Measurements from ENCODE around the gene C3orf33. TPM values are rescaled to one million over a fixed set of nuclear protein-coding genes. Genes with fewer than 3 reads are reported as not detected.

Gene C3orf33
- polyA plus RNA-seq, 1 experiment, result 2.9 TPM

GRCh38 chr3:155746703-155747102 is 59.4 kb downstream of the C3orf33 start:
- TF ChIP-seq CTCF (IDR thresholded peaks at IDR 0.05; ENCODE audit: low read depth, low read length), result no peak
- CTCF ChIA-PET, result interaction anchor here (0.7 to 2.1 kb wide), 3 partner anchors 45 to 248 kb away, joined by 3 to 7 read pairs (median 7); partner anchors contain the start of gene C3orf33
- H3K27me3 ChIP-seq (ENCODE audit: control insufficient read depth, insufficient read depth, low read length), result peaks cover 43% of the 10 kb centered on the region
- no peak overlapping the region for H3K4me3 ChIP-seq (ENCODE audit: low read depth, low read length)
- H3K27ac ChIP-seq (ENCODE audit: low read depth, low read length), result no peak overlapping the region
- no peak for DNase-seq (ENCODE audit: low read depth, low spot score)
- H3K9me3 ChIP-seq (ENCODE audit: control insufficient read depth, insufficient read depth, low read length), result no peaks in the 10 kb centered on the region; the same call in 1 of the 2 replicates
- POLR2A ChIA-PET, result no interaction called here

- CTCF ChIA-PET, result interaction anchor here (0.7 to 2.1 kb wide), 3 partner anchors 44 to 249 kb away, joined by 3 to 7 read pairs (median 7); partner anchors contain the start of gene C3orf33
- H3K27ac ChIP-seq (ENCODE audit: low read depth, low read length), result no peak overlapping the region
- no peak for DNase-seq (ENCODE audit: low read depth, low spot score)
- TF ChIP-seq CTCF (IDR thresholded peaks at IDR 0.05; ENCODE audit: low read depth, low read length), result no peak
- POLR2A ChIA-PET, result interaction anchor here (0.6 kb wide), 1 partner anchor 25 kb away, joined by 4 read pairs; no protein-coding TSS in a partner anchor
- H3K27me3 ChIP-seq (ENCODE audit: control insufficient read depth, insufficient read depth, low read length), result peaks cover 43% of the 10 kb centered on the region
- H3K4me3 ChIP-seq (ENCODE audit: low read depth, low read length), result no peak overlapping the region
- no peaks in the 10 kb centered on the region; the same call in 1 of the 2 replicates for H3K9me3 ChIP-seq (ENCODE audit: control insufficient read depth, insufficient read depth, low read length)
Measured at GRCh38 chr3:155745795-155746550, 60.1 kb downstream of the C3orf33 start.

- DNase-seq (ENCODE audit: low read depth, low spot score), result no peak
- Histone ChIP-seq H3K4me3 (ENCODE audit: low read depth, low read length) (peak within 1 kb of the TSS; percentile 68), H3K9me3 (ENCODE audit: control insufficient read depth, insufficient read depth, low read length) (no peaks in the 10 kb centered on the region; the same call in 1 of the 2 replicates), H3K27me3 (ENCODE audit: control insufficient read depth, insufficient read depth, low read length) (peaks cover 46% of the 10 kb centered on the region), H3K27ac (ENCODE audit: low read depth, low read length) (no peak within 1 kb of the TSS)
- CTCF ChIA-PET, result interaction anchor here (0.7 to 2.4 kb wide), 2 partner anchors 61 to 419 kb away, joined by 6 to 8 read pairs; partner anchors contain the start of gene C3orf33
- POLR2A ChIA-PET, result no interaction called here
- TF ChIP-seq CTCF (IDR thresholded peaks at IDR 0.05; ENCODE audit: low read depth, low read length), result no peak
Measured at GRCh38 chr3:155744626-155745324, 61.3 kb downstream of the C3orf33 start, which contains the start of gene PLCH1. PLCH1 (minus strand) TSS chr3:155745071; CDS start chr3:155704224, 40,847 bp downstream.

- TF ChIP-seq CTCF (IDR thresholded peaks at IDR 0.05; ENCODE audit: low read depth, low read length), result no peak
- peak overlapping the region; percentile 68 for H3K4me3 ChIP-seq (ENCODE audit: low read depth, low read length)
- CTCF ChIA-PET, result interaction anchor here (2.4 kb wide), 1 partner anchor 62 kb away, joined by 8 read pairs; the partner anchor contains the start of gene C3orf33
- POLR2A ChIA-PET, result no interaction called here
- no peaks in the 10 kb centered on the region; the same call in 1 of the 2 replicates for H3K9me3 ChIP-seq (ENCODE audit: control insufficient read depth, insufficient read depth, low read length)
- H3K27me3 ChIP-seq (ENCODE audit: control insufficient read depth, insufficient read depth, low read length), result peaks cover 46% of the 10 kb centered on the region
- DNase-seq (ENCODE audit: low read depth, low spot score), result no peak
- no peak overlapping the region for H3K27ac ChIP-seq (ENCODE audit: low read depth, low read length)
Measured at GRCh38 chr3:155744010-155744625, 62.0 kb downstream of the C3orf33 start.

Data from AG04450 (cell line).